Ureter (tissue), 1 donor: ENCODE data around the gene MCM6. TPM values are rescaled to one million over a fixed set of nuclear protein-coding genes. Genes with fewer than 3 reads are reported as not detected.

Source experiments
- DNase-seq: peaks from one replicate; pipeline ENCODE4 v3.0.0-alpha.2; 2020; ENCODE audit warnings: low spot score
- total RNA-seq: library from RNA; stranded (reverse); gene quantifications from one replicate; pipeline ENCODE4 v1.2.4, GENCODE V29; 2023
- donor health status: DM: yes; HTN: yes; CAD: no.

The MCM6 gene
- total RNA-seq, 1 donor from 2014 or later: 15.7 TPM

GRCh38 chr2:135863233-135863632 is 13.0 kb downstream of the MCM6 start:
- DNase-seq: no peak

GRCh38 chr2:135862718-135863117 is 13.5 kb downstream of the MCM6 start:
- no peak for DNase-seq

- no peak for DNase-seq
These were observed 22.8 kb downstream of the MCM6 start for GRCh38 chr2:135853401-135853800.

- no peak for DNase-seq
These were observed 24.4 kb downstream of the MCM6 start for GRCh38 chr2:135851858-135852257.

- DNase-seq: no peak
These were observed 25.2 kb downstream of the MCM6 start for GRCh38 chr2:135850892-135851668.

GRCh38 chr2:135849087-135849486 is 27.2 kb downstream of the MCM6 start:
- no peak for DNase-seq

- no peak for DNase-seq
These were observed 30.2 kb downstream of the MCM6 start for GRCh38 chr2:135845997-135846396.

- DNase-seq: no peak
These were observed 31.0 kb downstream of the MCM6 start for GRCh38 chr2:135845257-135845656.

- no peak for DNase-seq
These were observed 31.8 kb downstream of the MCM6 start for GRCh38 chr2:135844301-135844895.

- no peak for DNase-seq
These were observed 32.6 kb downstream of the MCM6 start for GRCh38 chr2:135843671-135844070.

GRCh38 chr2:135840601-135841000 is 35.6 kb downstream of the MCM6 start:
- DNase-seq: no peak

- no peak for DNase-seq
These were observed 36.5 kb downstream of the MCM6 start for GRCh38 chr2:135839713-135840112.

- no peak for DNase-seq
These were observed 37.7 kb downstream of the MCM6 start for GRCh38 chr2:135838502-135838901.

- DNase-seq: no peak
These were observed 39.5 kb downstream of the MCM6 start, which contains the start of gene LCT for GRCh38 chr2:135836596-135837270. Gene LCT (minus strand): TSS chr2:135837184. CDS start chr2:135837169, 15 bp downstream.

- no peak for DNase-seq
These were observed 43.4 kb downstream of the MCM6 start for GRCh38 chr2:135832891-135833290.

GRCh38 chr2:135831180-135831812 is 44.9 kb downstream of the MCM6 start:
- no peak for DNase-seq

- no peak for DNase-seq
These were observed 46.7 kb downstream of the MCM6 start for GRCh38 chr2:135829378-135830135.

- DNase-seq: no peak
These were observed 49.7 kb downstream of the MCM6 start for GRCh38 chr2:135826544-135826943.

- DNase-seq: no peak
These were observed 50.6 kb downstream of the MCM6 start for GRCh38 chr2:135825550-135826176.

GRCh38 chr2:135825131-135825530 is 51.1 kb downstream of the MCM6 start:
- no peak for DNase-seq

- no peak for DNase-seq
These were observed 53.4 kb downstream of the MCM6 start for GRCh38 chr2:135822855-135823254.
